Activated naive CD4-positive, alpha-beta T cell treated with anti-CD3 and anti-CD28 coated beads, Interleukin-2, amount 50 U/mL, for 72 hours (primary cell): ENCODE measurements around the gene MYL12A. TPM values are rescaled to one million over a fixed set of nuclear protein-coding genes. Genes with fewer than 3 reads are reported as not detected.
A peak's percentile ranks its signal among the peaks of the same experiment; 100 is the strongest.
"Not testable (repeated sequence)": the region's sequence is repeated elsewhere in the genome, so short reads cannot be mapped to it uniquely, and the experiment has no call there.

Experiments
- ATAC-seq, 2 donors: fragments of 150-1000 bp; cut with Tn5 transposase; 2 replicates each; pipeline ENCODE4 v1.10.0; 2021; ENCODE audit warnings: mild to moderate bottlenecking in 2 of 2, moderate library complexity in 2 of 2
- DNase-seq, 2 donors: peaks; one replicate each; pipeline ENCODE4 v3.0.0; 2021 to 2022; ENCODE audit warnings: low spot score in 2 of 2
- H3K27ac Mint-ChIP-seq, 2 donors: one replicate each; pipeline ENCODE4 v1.8.0; 2022; ENCODE audit warnings: mild to moderate bottlenecking in 2 of 2, mixed read lengths in 2 of 2
- H3K36me3 Mint-ChIP-seq, 2 donors: one replicate each; pipeline ENCODE4 v1.8.0; 2022; ENCODE audit warnings: mixed read lengths in 2 of 2
- H3K9me3 Mint-ChIP-seq, 2 donors: one replicate each; pipeline ENCODE4 v1.8.0; 2022; ENCODE audit warnings: mixed read lengths in 2 of 2
- total RNA-seq, 2 donors: library from RNA; stranded (reverse); gene quantifications; one replicate each; pipeline ENCODE4 v1.2.3, GENCODE V29; 2022

The MYL12A gene
- total RNA-seq, 2 donors from 2014 or later = 485 to 498 TPM

DNA sequence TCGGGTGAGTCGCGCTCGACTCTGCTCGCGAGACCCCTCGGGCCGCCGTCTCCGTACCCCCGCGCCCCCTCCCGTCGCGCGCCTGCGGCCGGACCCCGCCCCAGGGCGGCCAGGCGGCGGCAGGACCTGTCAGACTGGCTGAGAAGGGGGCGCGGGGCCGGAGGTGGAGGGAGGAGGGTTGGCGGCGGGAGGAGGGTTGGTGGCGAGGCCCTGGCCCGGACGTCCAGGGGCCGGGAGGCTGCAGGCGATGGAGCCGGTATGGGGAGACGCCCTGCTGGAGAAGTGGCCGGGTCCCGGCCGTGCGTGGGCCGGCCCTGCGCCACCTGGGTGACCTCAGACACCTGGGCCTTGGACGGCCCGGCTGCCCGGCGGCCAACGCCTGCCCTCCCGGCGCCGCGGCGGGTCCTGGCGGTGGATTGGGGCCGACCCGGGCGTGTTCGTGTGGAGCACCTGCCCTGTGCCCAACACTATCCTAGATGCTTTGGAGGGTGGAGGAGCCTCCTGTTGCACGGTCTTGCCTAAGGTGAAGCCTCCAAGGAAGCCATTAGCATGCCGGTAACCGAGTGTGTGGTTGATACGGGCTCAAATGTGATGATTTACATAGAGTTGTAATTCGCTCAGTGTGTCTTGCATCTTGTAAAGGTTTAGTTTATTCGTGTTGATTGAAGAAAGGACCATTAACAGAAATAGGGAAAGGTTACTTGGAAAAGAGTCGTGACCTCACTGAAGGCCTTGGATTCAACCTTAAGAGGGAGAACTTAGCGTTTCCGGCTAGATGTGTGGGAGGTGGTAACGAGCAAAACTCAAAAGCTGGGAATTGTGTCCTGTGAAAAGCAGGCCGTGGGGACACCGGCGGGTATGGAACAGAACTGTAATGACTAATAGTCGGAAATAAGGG lies 14.9 kb downstream of the MYL12A start:
- DNase-seq (peak in 1 of 2 donors; percentile 47), ATAC-seq (peak; percentile 17 to 47)
- peaks cover 32 to 34% of the 10 kb centered on the region in 2 donors for H3K36me3 Mint-ChIP-seq
- H3K9me3 Mint-ChIP-seq = no peaks in the 10 kb centered on the region
- peak overlapping the region; percentile 84 to 98 for H3K27ac Mint-ChIP-seq

DNA sequence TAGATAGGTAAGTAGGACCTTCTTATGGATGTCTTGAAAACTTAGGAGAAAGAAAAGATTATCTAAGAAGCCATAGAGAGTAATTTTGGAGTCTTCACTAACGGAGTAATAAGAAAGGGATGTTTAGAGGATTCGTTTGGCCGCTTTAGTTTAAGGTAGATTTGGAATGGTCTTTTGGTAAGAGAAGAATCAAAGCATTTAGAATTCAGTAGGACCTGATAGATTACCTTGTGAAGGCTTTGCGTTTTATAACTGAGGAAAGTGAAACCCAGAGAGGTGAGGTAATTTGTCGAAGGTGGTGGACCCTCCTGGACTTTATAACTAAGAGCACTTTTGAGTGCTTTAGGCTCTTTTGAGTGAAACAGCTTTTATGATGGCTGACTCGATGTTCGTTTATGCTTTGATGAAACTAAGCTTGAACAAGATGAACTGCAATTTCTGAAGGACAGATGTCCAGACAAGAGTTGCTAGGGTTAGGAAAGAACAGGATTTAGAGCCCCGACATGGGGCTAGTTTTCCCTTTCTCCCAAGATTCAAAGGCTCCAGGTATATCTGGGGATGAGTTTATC lies 15.6 kb downstream of the MYL12A start:
- no peak for DNase-seq
- peak overlapping the region; percentile 84 to 98 for H3K27ac Mint-ChIP-seq
- no peak for ATAC-seq
- H3K9me3 Mint-ChIP-seq = no peaks in the 10 kb centered on the region
- peaks cover 25 to 27% of the 10 kb centered on the region in 2 donors for H3K36me3 Mint-ChIP-seq

DNA sequence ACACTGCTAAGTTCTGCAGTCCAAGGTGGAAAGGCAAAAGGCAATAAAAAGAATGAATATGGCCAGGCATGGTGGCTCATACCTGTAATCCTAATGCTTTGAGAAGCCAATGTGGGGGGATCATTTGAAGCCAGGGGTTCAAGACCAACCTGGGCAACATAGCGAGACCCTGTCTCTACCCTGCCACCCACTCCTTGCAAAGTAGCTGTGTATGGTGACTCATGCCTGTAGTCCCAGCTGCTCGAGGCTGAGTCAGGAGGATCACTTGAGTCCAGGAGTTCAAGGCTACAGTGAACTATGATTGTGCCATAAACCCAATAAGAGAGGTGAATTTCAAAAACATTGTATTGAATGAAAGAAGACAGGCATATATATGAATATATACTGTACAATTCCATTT lies 16.8 kb downstream of the MYL12A start:
- Mint-ChIP-seq H3K27ac (no peak overlapping the region), H3K9me3 (peaks cover 0 to 5% of the 10 kb centered on the region in 2 donors), H3K36me3 (peaks cover 23 to 32% of the 10 kb centered on the region in 2 donors)
- no peak for ATAC-seq
- no peak for DNase-seq

DNA sequence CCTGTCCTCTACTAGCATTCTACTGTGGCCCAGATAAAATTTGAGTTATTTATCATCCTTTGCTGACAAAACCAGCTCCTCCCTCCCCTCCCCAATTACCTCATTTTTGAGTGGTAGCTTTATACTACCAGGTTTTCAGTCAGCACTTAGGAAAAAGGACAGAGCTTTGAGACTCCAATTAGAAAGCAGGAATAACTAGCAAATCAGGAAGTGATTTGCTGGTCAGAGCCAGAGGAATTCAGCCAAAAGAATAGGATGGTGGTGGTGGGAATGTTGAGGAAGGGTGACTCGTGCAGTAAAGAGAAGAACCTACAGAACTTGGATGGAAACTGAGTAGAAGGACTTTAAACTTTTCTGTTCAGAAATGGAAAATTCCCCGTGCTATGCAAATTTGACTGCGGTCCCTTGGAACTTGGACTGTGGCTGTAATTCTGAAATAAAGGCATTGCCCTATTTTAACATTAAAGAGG lies 18.0 kb downstream of the MYL12A start:
- ATAC-seq = no peak
- no peak for DNase-seq
- Mint-ChIP-seq H3K27ac (peak overlapping the region; percentile 13 to 46), H3K9me3 (peaks cover 0 to 5% of the 10 kb centered on the region in 2 donors), H3K36me3 (peaks cover 23 to 38% of the 10 kb centered on the region in 2 donors)

DNA sequence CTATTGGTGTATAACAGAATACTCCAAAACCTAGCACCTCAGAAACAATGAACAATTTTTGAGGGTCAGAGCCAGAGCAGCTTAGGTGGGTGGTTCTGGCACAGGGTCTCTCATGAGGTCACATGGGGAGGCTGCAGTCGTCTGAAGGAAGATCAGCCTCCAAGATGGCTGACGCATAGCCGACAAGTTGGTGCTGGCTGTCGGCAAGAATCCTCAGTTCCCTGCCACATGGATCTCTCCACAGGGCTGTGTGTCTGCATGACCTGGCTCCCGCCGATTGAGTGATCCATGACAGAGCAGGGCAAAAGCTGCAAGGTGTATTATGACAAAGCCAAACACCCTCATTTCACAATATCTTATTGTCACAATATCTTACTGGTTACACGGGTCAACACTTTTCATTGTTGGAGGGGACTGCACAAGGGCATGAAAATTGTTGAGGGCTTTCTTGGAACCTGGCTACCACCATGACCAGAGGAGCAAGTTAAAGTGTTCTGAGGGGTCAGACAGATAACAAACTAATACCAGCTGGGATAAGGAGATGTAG lies 18.5 kb downstream of the MYL12A start:
- Mint-ChIP-seq H3K9me3 (peaks cover 0 to 5% of the 10 kb centered on the region in 2 donors), H3K27ac (peak overlapping the region in 1 of 2 donors; percentile 46), H3K36me3 (peaks cover 17 to 34% of the 10 kb centered on the region in 2 donors)
- DNase-seq (no peak), ATAC-seq (no peak)

DNA sequence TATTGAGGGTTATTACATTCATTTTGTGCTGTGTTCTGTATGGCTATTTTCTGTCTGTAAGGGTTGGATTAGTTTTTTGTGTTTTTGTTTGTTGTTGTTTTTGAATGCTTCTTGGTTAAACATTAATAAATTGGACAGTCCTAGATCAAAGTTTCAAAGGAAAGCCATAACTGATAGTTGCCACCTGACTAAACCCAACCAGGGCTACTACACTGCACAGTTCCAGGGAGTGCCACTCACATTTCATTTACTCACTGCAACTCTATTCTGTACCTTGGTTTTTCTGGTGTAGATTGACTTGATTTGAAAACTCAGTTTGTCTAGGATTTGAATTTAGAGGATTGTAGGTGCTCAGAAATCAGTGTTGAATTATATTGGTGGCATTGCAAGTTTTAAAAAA lies 20.7 kb downstream of the MYL12A start:
- Mint-ChIP-seq H3K36me3 (peaks cover 4 to 26% of the 10 kb centered on the region in 2 donors), H3K9me3 (peaks cover 0 to 5% of the 10 kb centered on the region in 2 donors), H3K27ac (peak overlapping the region; percentile 2 to 84)
- no peak for ATAC-seq
- no peak for DNase-seq

DNA sequence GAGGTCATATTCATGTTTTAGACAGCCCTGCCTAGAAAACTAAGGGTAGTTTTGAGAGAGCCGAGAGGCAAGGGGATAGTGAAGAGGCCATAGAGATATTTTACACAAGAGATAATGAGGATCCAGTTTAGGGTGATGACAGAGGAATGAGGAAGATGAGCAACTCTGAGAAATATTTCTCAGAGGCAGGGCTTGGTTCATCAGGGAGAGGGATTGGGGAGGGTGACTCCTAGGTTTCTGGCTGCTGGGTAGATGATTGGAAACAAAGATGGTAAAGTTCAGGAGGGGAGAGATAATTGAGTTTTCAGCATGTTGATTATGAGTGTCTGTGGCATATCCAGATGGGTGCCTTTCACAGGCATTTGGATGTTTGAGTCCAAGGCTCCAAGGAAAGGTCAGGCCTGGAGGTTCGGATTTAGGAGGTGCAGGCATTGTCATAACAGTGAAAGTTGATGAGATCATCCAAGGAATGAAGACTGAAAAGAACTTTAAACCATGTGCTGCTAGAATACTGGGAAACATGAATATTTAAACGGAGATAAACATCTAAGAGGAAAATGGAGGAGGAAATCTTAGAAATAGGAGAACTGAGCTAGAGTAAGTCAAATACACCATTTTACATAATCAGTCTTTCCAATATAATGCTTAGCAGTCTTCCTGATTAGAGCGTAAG lies 21.8 kb downstream of the MYL12A start:
- H3K36me3 Mint-ChIP-seq = peaks cover 3 to 26% of the 10 kb centered on the region in 2 donors
- ATAC-seq (peak in 1 of 2 donors; percentile 53), DNase-seq (no peak)
- H3K9me3 Mint-ChIP-seq = peaks cover 0 to 5% of the 10 kb centered on the region in 2 donors
- H3K27ac Mint-ChIP-seq = peak overlapping the region; percentile 2 to 66

DNA sequence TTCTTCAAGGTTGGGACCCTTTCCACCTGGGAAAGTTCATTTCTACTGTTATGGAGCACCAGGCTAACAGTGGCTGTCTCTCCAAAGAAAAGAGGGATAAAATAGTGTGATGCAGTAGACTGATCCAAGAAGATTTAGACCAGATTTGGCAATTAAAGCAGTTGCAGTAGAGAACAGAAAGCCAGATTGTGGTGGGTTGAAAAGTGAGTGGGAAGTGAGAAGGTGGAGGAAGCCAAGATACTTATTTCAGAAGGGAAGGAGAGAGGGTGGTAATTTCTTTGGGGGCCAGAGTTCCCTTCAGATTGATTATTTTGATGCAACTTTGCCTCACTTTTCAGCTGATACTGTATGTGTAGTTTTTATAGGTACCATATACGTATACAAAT lies 22.3 kb downstream of the MYL12A start:
- H3K36me3 Mint-ChIP-seq = peaks cover 0 to 29% of the 10 kb centered on the region in 2 donors
- H3K27ac Mint-ChIP-seq = peak overlapping the region; percentile 2 to 9
- peaks cover 0 to 5% of the 10 kb centered on the region in 2 donors for H3K9me3 Mint-ChIP-seq
- no peak for DNase-seq
- no peak for ATAC-seq

DNA sequence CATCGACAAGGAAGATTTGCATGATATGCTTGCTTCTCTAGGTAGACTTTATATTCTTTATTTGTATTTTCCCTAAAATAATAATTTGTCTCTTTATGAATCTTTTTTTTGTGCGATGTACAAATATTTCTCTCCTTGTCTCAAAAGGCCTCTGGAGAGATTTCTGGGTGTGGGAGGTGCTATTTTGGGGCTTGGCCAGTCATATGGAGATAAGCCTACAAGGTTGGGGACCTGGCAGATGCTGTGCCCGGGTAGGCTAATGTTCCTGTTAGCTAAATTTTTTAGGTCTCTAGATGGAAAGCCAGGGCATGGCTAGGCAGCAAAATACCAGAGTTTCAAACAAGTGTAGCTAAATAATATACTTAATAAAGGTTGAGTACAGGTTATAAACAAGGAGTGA lies 25.4 kb downstream of the MYL12A start:
- peak overlapping the region in 1 of 2 donors; percentile 83 for H3K27ac Mint-ChIP-seq
- ATAC-seq = no peak
- H3K36me3 Mint-ChIP-seq = peaks cover 6 to 34% of the 10 kb centered on the region in 2 donors
- H3K9me3 Mint-ChIP-seq = peaks cover 0 to 5% of the 10 kb centered on the region in 2 donors
- DNase-seq = no peak

DNA sequence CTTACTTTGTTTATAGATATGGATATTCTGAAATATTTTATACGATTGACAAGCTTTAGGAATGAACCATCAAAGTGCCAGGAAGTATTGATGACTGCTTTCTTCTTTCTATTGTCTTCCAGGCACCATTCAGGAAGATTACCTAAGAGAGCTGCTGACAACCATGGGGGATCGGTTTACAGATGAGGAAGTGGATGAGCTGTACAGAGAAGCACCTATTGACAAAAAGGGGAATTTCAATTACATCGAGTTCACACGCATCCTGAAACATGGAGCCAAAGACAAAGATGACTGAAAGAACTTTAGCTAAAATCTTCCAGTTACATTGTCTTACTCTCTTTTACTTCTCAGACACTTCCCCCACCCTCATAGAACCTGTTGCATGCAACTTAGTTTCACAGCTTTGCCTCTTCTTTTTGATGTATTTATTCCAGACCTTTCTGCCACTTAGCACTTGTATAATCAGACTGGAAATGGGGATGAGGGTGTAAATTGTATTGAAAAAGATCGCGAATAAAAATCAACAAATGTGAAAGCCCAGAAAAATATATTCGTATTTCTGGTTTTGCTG lies 30.1 kb downstream of the MYL12A start:
- peak overlapping the region; percentile 38 to 41 for H3K27ac Mint-ChIP-seq

DNA sequence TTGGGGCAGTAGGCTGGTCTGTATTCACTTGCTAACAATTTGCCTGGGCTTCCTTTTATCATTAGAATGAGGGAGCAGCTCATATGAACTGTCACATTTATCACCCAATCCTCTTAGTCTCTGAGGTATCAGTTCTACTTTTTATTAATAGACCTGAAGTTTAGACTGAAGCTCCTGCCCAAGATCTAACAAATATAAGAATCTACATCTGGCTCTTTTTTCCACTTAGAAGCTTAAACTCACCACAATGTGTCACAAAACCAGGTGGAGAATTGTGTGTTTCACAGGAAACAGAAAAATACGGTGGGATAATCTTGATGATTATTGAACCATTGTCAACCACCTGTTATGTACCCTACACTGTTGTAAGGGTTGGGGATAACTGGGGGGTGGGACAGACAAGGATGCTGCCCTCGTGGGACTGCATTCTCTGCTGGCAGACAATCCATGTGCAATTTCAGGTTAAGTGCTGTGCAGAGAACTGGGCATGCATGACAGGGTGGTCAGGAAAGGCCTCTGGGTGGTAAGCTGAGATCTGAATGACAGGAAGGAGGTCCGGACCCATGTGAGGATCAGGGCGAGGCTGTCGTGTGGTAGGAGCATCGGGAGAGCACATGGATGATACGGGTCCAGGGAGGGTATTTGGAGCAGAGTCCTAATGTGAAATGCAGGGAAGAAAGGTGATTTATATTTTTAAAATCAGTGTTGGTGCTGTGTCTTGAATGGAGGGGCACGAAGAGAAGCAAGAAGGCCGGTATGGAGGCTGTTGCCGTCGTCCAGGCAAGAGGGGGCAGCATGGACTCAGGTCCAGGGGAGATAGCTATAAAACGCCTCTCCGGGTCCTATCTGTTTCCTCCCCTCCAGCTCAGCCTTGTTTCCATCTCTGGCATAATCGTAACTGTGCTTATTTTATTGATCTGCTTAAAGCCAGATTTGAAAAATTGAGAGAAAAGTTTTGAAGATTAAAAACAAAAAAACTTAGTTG lies 31.9 kb downstream of the MYL12A start:
- DNase-seq (no peak), ATAC-seq (no peak)
- Mint-ChIP-seq H3K36me3 (peaks cover 6 to 12% of the 10 kb centered on the region in 2 donors), H3K9me3 (no peaks in the 10 kb centered on the region), H3K27ac (peak overlapping the region in 1 of 2 donors; percentile 58)

More for the DNA sequence above, 30.1 kb downstream of the MYL12A start:
- H3K9me3 Mint-ChIP-seq, DNase-seq: not testable (repeated sequence)
- H3K36me3 Mint-ChIP-seq = peaks cover 6 to 23% of the 10 kb centered on the region in 2 donors
- ATAC-seq = peak in 1 of 2 donors; percentile 33

DNA sequence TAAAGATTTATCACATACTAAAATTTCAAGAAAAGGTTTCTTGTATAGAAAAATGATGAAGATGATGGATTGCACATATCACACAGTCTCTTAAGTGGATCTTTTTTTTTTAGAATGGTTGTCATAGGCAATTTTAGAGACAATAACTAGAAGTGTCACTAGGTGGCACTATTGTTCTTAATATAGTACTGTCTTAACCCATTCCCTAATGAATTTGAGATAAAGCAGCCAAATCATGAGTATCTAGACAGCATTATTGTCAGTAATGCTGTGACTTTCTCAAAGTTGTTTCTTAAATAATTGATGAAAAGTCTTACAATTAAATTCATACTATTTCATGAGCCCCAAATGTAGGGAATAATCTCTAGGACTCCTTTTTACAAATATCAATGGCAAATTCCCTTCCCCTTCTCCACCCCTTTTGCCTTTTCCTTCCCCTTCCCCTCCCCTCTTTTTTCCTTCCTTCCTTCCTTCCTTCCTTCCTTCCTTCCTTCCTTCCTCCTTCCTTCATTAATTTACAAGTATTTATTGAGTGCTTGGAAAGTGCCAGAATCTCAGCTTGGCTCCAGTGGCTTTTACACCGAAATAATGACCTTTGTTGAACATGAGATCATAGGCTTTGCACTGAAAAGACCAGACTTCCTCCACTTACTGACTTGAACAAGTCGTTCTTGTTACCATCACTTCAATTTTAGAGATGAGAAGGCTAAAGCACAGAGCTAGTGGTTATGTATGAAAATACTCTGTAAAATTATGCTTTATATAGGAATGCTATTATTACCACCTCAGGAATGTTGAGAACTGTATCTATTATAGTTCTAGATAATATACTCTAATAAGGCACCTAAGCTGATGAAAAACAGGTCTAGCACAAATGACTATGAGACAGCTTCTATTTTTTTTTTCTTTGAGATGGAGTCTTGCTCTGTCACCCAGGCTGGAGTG lies 34.1 kb downstream of the MYL12A start:
- H3K9me3 Mint-ChIP-seq = no peaks in the 10 kb centered on the region
- peaks cover 6 to 8% of the 10 kb centered on the region in 2 donors for H3K36me3 Mint-ChIP-seq
- H3K27ac Mint-ChIP-seq = no peak overlapping the region
- peak; percentile 82 to 87 for ATAC-seq
- no peak for DNase-seq

DNA sequence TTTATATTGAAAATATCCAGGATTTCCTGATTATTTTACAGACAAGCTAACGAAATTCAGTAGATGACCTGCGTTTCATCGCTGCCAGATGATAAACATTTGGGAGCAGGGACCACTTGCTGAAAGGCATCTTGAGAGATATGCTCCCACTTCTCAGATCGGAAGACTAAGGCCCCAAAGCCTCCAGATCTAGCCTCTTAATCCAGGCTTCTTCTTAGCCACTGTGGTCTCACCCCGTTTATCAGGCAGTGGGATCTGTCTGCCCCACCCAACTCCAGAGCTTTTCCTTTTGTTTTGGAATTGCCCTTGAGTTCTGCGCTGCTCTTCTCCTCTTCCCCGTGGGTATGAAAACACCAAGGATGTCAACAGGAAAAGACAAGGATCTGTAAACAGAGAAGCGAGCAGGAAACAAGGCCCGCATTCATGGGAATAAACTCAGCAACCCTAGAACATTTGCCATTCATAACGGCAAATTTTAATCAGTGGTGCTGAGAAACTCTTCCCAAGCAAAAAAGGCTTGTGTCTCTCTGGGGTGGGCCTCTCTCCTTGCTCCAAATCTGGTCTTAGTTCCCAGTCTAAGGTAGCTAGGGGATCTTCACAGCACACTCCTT lies 35.8 kb downstream of the MYL12A start:
- peak overlapping the region in 1 of 2 donors; percentile 13 for H3K27ac Mint-ChIP-seq
- no peak for DNase-seq
- peaks cover 0 to 4% of the 10 kb centered on the region in 2 donors for H3K36me3 Mint-ChIP-seq
- peaks cover 0 to 2% of the 10 kb centered on the region in 2 donors for H3K9me3 Mint-ChIP-seq
- no peak for ATAC-seq

DNA sequence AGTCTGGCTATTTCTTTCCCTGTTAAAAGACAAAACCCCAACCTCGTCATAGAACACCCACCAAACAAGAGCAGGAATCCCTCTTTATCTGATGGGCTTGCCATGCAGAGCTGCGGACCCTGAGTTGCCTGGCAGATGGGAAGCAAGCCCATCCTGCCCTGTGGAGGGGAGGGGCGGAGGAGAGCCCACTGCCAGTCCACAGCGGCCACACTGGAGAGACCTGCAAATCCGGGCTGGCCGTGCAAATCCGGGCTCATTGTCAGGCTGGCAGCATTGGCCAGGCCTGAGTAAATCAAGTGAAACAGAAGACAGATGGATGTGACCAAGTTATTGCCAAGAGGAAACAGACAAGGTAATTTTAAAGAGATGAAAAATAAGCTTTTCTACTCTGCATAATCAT lies 36.3 kb downstream of the MYL12A start:
- peak overlapping the region in 1 of 2 donors; percentile 13 for H3K27ac Mint-ChIP-seq
- ATAC-seq (no peak), DNase-seq (no peak)
- H3K9me3 Mint-ChIP-seq = peaks cover 0 to 2% of the 10 kb centered on the region in 2 donors
- H3K36me3 Mint-ChIP-seq = peaks cover 0 to 5% of the 10 kb centered on the region in 2 donors
